ENCODE results near the gene KIAA2012. TPM values are rescaled to one million over a fixed set of nuclear protein-coding genes. Genes with fewer than 3 reads are reported as not detected.

KIAA2012 gene
- total RNA-seq, 2 donors from 2014 or later: not detected

DNA sequence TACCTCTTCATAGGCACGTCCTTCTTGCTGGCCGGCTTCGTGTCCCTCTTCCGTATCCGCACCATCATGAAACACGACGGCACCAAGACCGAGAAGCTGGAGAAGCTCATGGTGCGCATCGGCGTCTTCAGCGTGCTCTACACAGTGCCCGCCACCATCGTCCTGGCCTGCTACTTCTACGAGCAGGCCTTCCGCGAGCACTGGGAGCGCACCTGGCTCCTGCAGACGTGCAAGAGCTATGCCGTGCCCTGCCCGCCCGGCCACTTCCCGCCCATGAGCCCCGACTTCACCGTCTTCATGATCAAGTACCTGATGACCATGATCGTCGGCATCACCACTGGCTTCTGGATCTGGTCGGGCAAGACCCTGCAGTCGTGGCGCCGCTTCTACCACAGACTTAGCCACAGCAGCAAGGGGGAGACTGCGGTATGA is 37.1 kb upstream of the KIAA2012 start:
- peaks cover 36% of the 10 kb centered on the region for H3K27me3 Mint-ChIP-seq
- ATAC-seq: no peak

DNA sequence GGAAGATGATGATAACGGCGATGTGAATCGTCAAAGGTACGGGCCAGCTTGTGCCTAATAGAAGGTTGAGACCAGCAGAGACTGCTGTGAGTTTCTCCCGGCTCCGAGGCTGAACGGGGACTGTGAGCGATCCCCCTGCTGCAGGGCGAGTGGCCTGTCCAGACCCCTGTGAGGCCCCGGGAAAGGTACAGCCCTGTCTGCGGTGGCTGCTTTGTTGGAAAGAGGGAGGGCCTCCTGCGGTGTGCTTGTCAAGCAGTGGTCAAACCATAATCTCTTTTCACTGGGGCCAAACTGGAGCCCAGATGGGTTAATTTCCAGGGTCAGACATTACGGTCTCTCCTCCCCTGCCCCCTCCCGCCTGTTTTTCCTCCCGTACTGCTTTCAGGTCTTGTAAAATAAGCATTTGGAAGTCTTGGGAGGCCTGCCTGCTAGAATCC is 36.4 kb upstream of the KIAA2012 start:
- H3K9me3 ChIP-seq (ENCODE audit: control insufficient read depth, low read length, poor library complexity, severe bottlenecking): no peaks in the 10 kb centered on the region
- peaks cover 15% of the 10 kb centered on the region for H3K4me1 Mint-ChIP-seq
- peaks cover 3% of the 10 kb centered on the region for H3K36me3 Mint-ChIP-seq (ENCODE audit: low read depth)
- DNase-seq (no peak), ATAC-seq (no peak)
- H3K4me3 Mint-ChIP-seq: no peak overlapping the region
- no peak overlapping the region for H3K27ac Mint-ChIP-seq
- peaks cover 42% of the 10 kb centered on the region for H3K27me3 Mint-ChIP-seq

More for the DNA sequence above, 37.1 kb upstream of the KIAA2012 start:
- peaks cover 15% of the 10 kb centered on the region for H3K4me1 Mint-ChIP-seq
- peaks cover 3% of the 10 kb centered on the region for H3K36me3 Mint-ChIP-seq (ENCODE audit: low read depth)
- H3K27ac Mint-ChIP-seq: no peak overlapping the region
- DNase-seq: no peak
- H3K4me3 Mint-ChIP-seq: no peak overlapping the region
- no peaks in the 10 kb centered on the region for H3K9me3 ChIP-seq (ENCODE audit: control insufficient read depth, low read length, poor library complexity, severe bottlenecking)

DNA sequence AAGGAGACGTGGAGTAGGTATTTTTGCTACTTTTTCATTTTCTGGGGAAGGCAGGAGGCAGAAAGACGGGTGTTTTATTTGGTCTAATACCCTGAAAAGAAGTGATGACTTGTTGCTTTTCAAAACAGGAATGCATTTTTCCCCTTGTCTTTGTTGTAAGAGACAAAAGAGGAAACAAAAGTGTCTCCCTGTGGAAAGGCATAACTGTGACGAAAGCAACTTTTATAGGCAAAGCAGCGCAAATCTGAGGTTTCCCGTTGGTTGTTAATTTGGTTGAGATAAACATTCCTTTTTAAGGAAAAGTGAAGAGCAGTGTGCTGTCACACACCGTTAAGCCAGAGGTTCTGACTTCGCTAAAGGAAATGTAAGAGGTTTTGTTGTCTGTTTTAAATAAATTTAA is 36.0 kb upstream of the KIAA2012 start:
- H3K27ac Mint-ChIP-seq: no peak overlapping the region
- peaks cover 45% of the 10 kb centered on the region for H3K27me3 Mint-ChIP-seq
- no peak for ATAC-seq

DNA sequence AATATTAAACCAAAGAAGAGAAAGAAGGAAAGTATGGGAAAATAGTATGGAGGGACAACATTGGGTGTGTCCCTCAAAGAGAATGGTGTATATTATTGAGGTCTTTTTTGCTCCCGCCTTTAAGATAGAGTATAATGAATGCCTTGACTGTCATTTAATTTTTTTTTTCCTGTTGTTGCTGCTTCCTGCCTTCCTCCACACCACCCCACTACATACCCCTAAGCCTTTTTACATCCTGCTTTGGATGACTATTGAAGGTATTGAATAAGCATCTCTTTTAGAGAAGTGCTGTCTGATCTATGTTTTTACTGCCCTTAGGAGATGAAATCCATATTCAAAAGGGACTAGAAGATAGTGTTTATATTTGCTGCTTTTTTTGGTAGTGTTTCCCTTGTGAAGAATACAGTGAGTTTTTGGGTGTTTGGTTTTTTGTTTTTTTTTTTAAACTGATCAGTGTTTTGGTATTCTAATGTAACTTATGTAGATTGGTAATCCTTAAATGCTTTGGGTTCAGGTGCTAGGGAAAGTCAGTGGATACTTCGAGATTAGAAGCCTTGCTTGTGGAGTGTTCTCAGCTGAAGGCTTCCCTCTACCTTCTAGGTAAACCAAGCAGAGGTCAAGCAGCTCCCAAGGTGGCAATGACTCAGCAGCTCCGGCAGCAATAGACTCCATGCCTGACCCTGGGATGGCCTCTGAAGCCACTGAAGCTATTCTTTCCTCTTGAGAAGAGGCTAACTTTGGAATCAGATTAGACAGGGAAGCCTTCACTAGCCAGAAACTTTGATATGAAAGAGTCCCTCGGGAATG is 34.4 kb upstream of the KIAA2012 start:
- no peak overlapping the region for H3K4me3 Mint-ChIP-seq

More for the DNA sequence above, 36.0 kb upstream of the KIAA2012 start:
- Mint-ChIP-seq H3K4me1 (peaks cover 14% of the 10 kb centered on the region), H3K36me3 (ENCODE audit: low read depth) (peaks cover 3% of the 10 kb centered on the region), H3K4me3 (no peak overlapping the region)
- no peak for DNase-seq
- no peaks in the 10 kb centered on the region for H3K9me3 ChIP-seq (ENCODE audit: control insufficient read depth, low read length, poor library complexity, severe bottlenecking)

DNA sequence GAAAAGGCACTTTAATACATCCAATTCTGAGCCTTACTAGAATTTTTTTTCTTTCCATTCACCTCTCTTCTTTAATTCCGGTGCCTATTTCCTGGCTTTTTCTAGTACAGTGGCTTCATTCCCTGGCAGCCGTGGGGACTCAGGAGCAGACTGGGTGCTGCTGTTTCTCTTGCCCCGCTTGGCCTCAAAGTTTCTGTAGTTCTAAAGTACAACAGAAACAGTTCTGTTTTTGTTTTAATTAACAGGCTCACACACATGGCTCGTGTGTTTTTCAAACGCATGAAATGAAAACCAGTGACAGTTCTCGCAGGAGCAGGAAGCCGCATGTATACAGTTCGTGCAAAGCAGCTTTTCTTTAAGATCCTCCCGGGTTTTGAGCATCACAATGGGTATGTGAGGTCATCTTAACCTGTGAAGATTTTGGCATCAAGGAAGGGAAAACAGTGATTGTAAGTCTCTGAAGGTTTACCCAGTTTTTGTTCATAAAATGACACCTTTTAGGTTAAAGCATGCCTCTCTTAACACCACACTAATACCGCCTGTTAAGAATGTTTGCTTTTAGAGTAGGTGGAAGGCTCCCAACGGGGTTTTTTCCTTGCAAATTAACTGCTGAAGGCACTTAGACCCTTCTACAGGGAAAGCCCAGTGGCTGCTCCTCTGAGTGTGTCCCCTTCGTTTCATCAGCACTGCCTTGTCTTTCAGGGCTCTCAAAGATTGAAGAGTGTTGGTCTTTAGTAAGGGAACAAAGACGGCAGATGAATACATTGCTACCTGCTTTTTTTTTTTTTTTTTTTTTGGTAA is 33.6 kb upstream of the KIAA2012 start:
- no peak for DNase-seq

More for the DNA sequence above, 34.4 kb upstream of the KIAA2012 start:
- peaks cover 43% of the 10 kb centered on the region for H3K27me3 Mint-ChIP-seq
- peaks cover 3% of the 10 kb centered on the region for H3K36me3 Mint-ChIP-seq (ENCODE audit: low read depth)
- no peak for DNase-seq
- H3K9me3 ChIP-seq (ENCODE audit: control insufficient read depth, low read length, poor library complexity, severe bottlenecking): no peaks in the 10 kb centered on the region
- no peak overlapping the region for H3K27ac Mint-ChIP-seq
- no peak for ATAC-seq
- peaks cover 8% of the 10 kb centered on the region for H3K4me1 Mint-ChIP-seq

GRCh38 chr2:202040079-202040844 is 32.8 kb upstream of the KIAA2012 start:
- ATAC-seq (no peak), DNase-seq (no peak)
- peaks cover 3% of the 10 kb centered on the region for H3K36me3 Mint-ChIP-seq (ENCODE audit: low read depth)
- H3K9me3 ChIP-seq (ENCODE audit: control insufficient read depth, low read length, poor library complexity, severe bottlenecking): no peaks in the 10 kb centered on the region
- H3K27me3 Mint-ChIP-seq: peaks cover 53% of the 10 kb centered on the region
- peaks cover 4% of the 10 kb centered on the region for H3K4me1 Mint-ChIP-seq
- H3K4me3 Mint-ChIP-seq: no peak overlapping the region
- no peak overlapping the region for H3K27ac Mint-ChIP-seq

More for the DNA sequence above, 33.6 kb upstream of the KIAA2012 start:
- Mint-ChIP-seq H3K27ac (no peak overlapping the region), H3K4me3 (no peak overlapping the region), H3K27me3 (peaks cover 46% of the 10 kb centered on the region), H3K4me1 (peaks cover 8% of the 10 kb centered on the region), H3K36me3 (ENCODE audit: low read depth) (peaks cover 3% of the 10 kb centered on the region)
- no peaks in the 10 kb centered on the region for H3K9me3 ChIP-seq (ENCODE audit: control insufficient read depth, low read length, poor library complexity, severe bottlenecking)
- ATAC-seq: no peak

- ATAC-seq (no peak), DNase-seq (no peak)
- H3K9me3 ChIP-seq (ENCODE audit: control insufficient read depth, low read length, poor library complexity, severe bottlenecking): no peaks in the 10 kb centered on the region
- no peak overlapping the region for H3K4me3 Mint-ChIP-seq
- H3K27me3 Mint-ChIP-seq: peaks cover 71% of the 10 kb centered on the region
- peaks cover 3% of the 10 kb centered on the region for H3K36me3 Mint-ChIP-seq (ENCODE audit: low read depth)
- peaks cover 4% of the 10 kb centered on the region for H3K4me1 Mint-ChIP-seq
- H3K27ac Mint-ChIP-seq: no peak overlapping the region
Observed at GRCh38 chr2:202042444-202042843, 30.6 kb upstream of the KIAA2012 start.

- no peak overlapping the region for H3K4me3 Mint-ChIP-seq
- no peaks in the 10 kb centered on the region for H3K9me3 ChIP-seq (ENCODE audit: control insufficient read depth, low read length, poor library complexity, severe bottlenecking)
- no peak for ATAC-seq
- H3K4me1 Mint-ChIP-seq: peaks cover 4% of the 10 kb centered on the region
- peaks cover 73% of the 10 kb centered on the region for H3K27me3 Mint-ChIP-seq
- no peak overlapping the region for H3K27ac Mint-ChIP-seq
- DNase-seq: no peak
- peaks cover 2% of the 10 kb centered on the region for H3K36me3 Mint-ChIP-seq (ENCODE audit: low read depth)
Observed at GRCh38 chr2:202043475-202043874, 29.6 kb upstream of the KIAA2012 start.

- no peak for ATAC-seq
- Mint-ChIP-seq H3K27me3 (peaks cover 69% of the 10 kb centered on the region), H3K27ac (no peak overlapping the region), H3K4me1 (no peaks in the 10 kb centered on the region), H3K36me3 (ENCODE audit: low read depth) (peaks cover 3% of the 10 kb centered on the region), H3K4me3 (no peak overlapping the region)
- H3K9me3 ChIP-seq (ENCODE audit: control insufficient read depth, low read length, poor library complexity, severe bottlenecking): no peaks in the 10 kb centered on the region
- DNase-seq: no peak
Observed at GRCh38 chr2:202044777-202045176, 28.3 kb upstream of the KIAA2012 start.

GRCh38 chr2:202046572-202046971 is 26.5 kb upstream of the KIAA2012 start:
- ATAC-seq: no peak
- no peaks in the 10 kb centered on the region for H3K4me1 Mint-ChIP-seq
- peaks cover 53% of the 10 kb centered on the region for H3K27me3 Mint-ChIP-seq
- no peak for DNase-seq
- no peaks in the 10 kb centered on the region for H3K9me3 ChIP-seq (ENCODE audit: control insufficient read depth, low read length, poor library complexity, severe bottlenecking)
- no peak overlapping the region for H3K4me3 Mint-ChIP-seq
- H3K27ac Mint-ChIP-seq: no peak overlapping the region
- peaks cover 3% of the 10 kb centered on the region for H3K36me3 Mint-ChIP-seq (ENCODE audit: low read depth)

- no peaks in the 10 kb centered on the region for H3K4me1 Mint-ChIP-seq
- H3K9me3 ChIP-seq (ENCODE audit: control insufficient read depth, low read length, poor library complexity, severe bottlenecking): no peaks in the 10 kb centered on the region
- H3K27me3 Mint-ChIP-seq: peaks cover 59% of the 10 kb centered on the region
- no peak for DNase-seq
- no peak overlapping the region for H3K27ac Mint-ChIP-seq
- ATAC-seq: no peak
- no peak overlapping the region for H3K4me3 Mint-ChIP-seq
- peaks cover 3% of the 10 kb centered on the region for H3K36me3 Mint-ChIP-seq (ENCODE audit: low read depth)
Observed at GRCh38 chr2:202049092-202049728, 23.8 kb upstream of the KIAA2012 start.

DNA sequence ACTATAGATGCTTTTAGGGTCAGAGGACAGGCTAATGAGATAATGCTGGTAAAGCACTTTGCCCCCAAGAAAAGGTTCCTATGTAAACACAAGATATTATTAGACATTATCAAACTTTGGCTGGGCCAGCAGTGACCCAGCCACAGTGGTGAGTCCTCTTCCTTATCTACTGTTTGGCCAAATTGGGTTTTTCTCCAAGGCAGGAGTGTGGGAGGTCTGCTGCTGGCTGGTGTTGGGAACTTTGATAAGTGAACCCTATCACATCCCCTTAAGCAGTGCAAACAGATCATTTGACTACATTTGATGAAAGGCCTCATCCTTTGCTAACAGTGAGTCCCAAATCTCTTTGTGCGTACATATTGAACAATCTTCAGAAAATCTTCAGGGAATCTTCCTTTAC is 23.2 kb upstream of the KIAA2012 start:
- H3K27me3 Mint-ChIP-seq: peaks cover 59% of the 10 kb centered on the region
- H3K36me3 Mint-ChIP-seq (ENCODE audit: low read depth): peaks cover 3% of the 10 kb centered on the region
- no peaks in the 10 kb centered on the region for H3K4me1 Mint-ChIP-seq
- DNase-seq (no peak), ATAC-seq (no peak)
- no peak overlapping the region for H3K27ac Mint-ChIP-seq
- H3K9me3 ChIP-seq (ENCODE audit: control insufficient read depth, low read length, poor library complexity, severe bottlenecking): no peaks in the 10 kb centered on the region
- H3K4me3 Mint-ChIP-seq: no peak overlapping the region

All from T-helper 17 cell (primary cell).